ENCODE data around the gene RESP18. TPM values are rescaled to one million over a fixed set of nuclear protein-coding genes. Genes with fewer than 3 reads are reported as not detected.

RESP18 gene
- polyA plus RNA-seq, 2 of the 4 experiments (the other 2 are of a cell fraction), result not detected

- Histone ChIP-seq H3K9me3 (no peaks in the 10 kb centered on the region), H3K4me3 (peak overlapping the region; percentile 66), H3K27ac (peak overlapping the region; percentile 96 to 99), H3K4me2 (peak overlapping the region; percentile 95), H3K4me1 (peaks cover 60% of the 10 kb centered on the region)
- WGBS (ENCODE audit: missing lambda C conversion rate), result 28% methylated on average over 9 of the region's 9 CpGs
- CTCF ChIA-PET, result interaction anchor here (0.6 to 16.2 kb wide), 25 partner anchors 8 to 266 kb away, joined by 3 to 540 read pairs (median 5); partner anchors contain the start of genes ABCB6, ANKZF1, CNPPD1 and GLB1L
- TF ChIP-seq JUNB (IDR thresholded peaks at IDR 0.05), result peak; percentile 84; the same call in 1 of the 2 replicates
- 0 out of 2 replicates have a peak, but pooled peaks have one; percentile 21 for TF ChIP-seq HOXB5 (CRISPR knock-in tag; IDR thresholded peaks at IDR 0.05)
- TF ChIP-seq NPAS2 (CRISPR knock-in tag; IDR thresholded peaks at IDR 0.05; ENCODE audit: borderline replicate concordance), result no peak
- peak; percentile 40 for TF ChIP-seq CHD2 (IDR thresholded peaks at IDR 0.05; ENCODE audit: low read length, partially characterized antibody)
- no peak for DNase-seq (ENCODE audit: low read depth in 1 of 2, low spot score in 1 of 2)
- FAIRE-seq, result no peak
- no peak; a peak in 1 of 6 replicates for ATAC-seq
- POLR2A ChIA-PET, result interaction anchor here (0.5 to 3.0 kb wide), 13 partner anchors 13 to 102 kb away, joined by 3 to 51 read pairs (median 6); partner anchors contain the start of genes ABCB6, ANKZF1, ATG9A and CNPPD1
Measured at GRCh38 chr2:219278655-219279150, 53.8 kb downstream of the RESP18 start.

- H3K4me1 ChIP-seq, result peaks cover 67% of the 10 kb centered on the region
- ChIA-PET CTCF (interaction anchor here (0.6 to 16.2 kb wide), 39 partner anchors 8 to 312 kb away, joined by 3 to 540 read pairs (median 5); partner anchors contain the start of genes ABCB6, ANKZF1, ATG9A and CNPPD1), POLR2A (interaction anchor here (0.9 to 3.0 kb wide), 12 partner anchors 15 to 101 kb away, joined by 3 to 51 read pairs (median 7); partner anchors contain the start of genes ABCB6, ANKZF1, ATG9A and CNPPD1)
- no peaks in the 10 kb centered on the region for H3K9me3 ChIP-seq
- peak overlapping the region; percentile 66; the same call in 2 of the 3 replicates for H3K4me3 ChIP-seq
- peak overlapping the region; percentile 96 to 99 for H3K27ac ChIP-seq
- no peak for FAIRE-seq
- 35% methylated on average over 25 of the region's 25 CpGs for WGBS (ENCODE audit: missing lambda C conversion rate)
- H3K4me2 ChIP-seq, result peak overlapping the region; percentile 95
- ATAC-seq, result peak; percentile 9 to 37; a peak in 4 of 6 replicates
- DNase-seq (ENCODE audit: low read depth in 1 of 2, low spot score in 1 of 2), result peak; percentile 72 to 83
- TF ChIP-seq MAFK (IDR thresholded peaks at IDR 0.05; ENCODE audit: partially characterized antibody) (no peak), HMGXB4 (CRISPR knock-in tag; IDR thresholded peaks at IDR 0.05; ENCODE audit: borderline replicate concordance) (no peak), CBX8 (IDR thresholded peaks at IDR 0.05) (no peak), HEYL (CRISPR knock-in tag; IDR thresholded peaks at IDR 0.05) (no peak), ZNF302 (CRISPR knock-in tag; IDR thresholded peaks at IDR 0.05) (no peak), JUN (IDR thresholded peaks at IDR 0.05) (no peak), CHD2 (IDR thresholded peaks at IDR 0.05; ENCODE audit: low read length, partially characterized antibody) (no peak), NR3C1 (IDR thresholded peaks at IDR 0.05) (no peak), NFE2L2 (conservative IDR thresholded peaks at IDR 0.05; ENCODE audit: low read length) (no peak), PHF8 (IDR thresholded peaks at IDR 0.05; ENCODE audit: borderline replicate concordance, low read depth) (no peak), MYC (IDR thresholded peaks at IDR 0.05; ENCODE audit: borderline replicate concordance, low read length) (no peak), BCL3 (IDR thresholded peaks at IDR 0.05) (no peak), REST (IDR thresholded peaks at IDR 0.05) (no peak), E2F6 (IDR thresholded peaks at IDR 0.05; ENCODE audit: borderline replicate concordance, low read depth) (no peak), KDM1A (IDR thresholded peaks at IDR 0.05; ENCODE audit: low read depth) (no peak), RCOR1 (IDR thresholded peaks at IDR 0.05; ENCODE audit: low read depth, low read length) (no peak), HDAC2 (IDR thresholded peaks at IDR 0.05) (no peak), USF2 (IDR thresholded peaks at IDR 0.05) (no peak), CTCF (IDR thresholded peaks at IDR 0.05) (peak; percentile 86)
Measured at GRCh38 chr2:219277703-219278654, 54.6 kb downstream of the RESP18 start.

Data from A549 (cell line).